ENCODE results near the gene KRT77.

- TF ChIP-seq CTCF (conservative IDR thresholded peaks at IDR 0.05 in 1 of 2, IDR thresholded peaks at IDR 0.05 in 1 of 2; ENCODE audit: low read depth in 1 of 2, low read length in 2 of 2), result no peak
- TF ChIP-seq EZH2 (IDR thresholded peaks at IDR 0.05; ENCODE audit: low read length, missing control alignments), result no peak
These were observed 32.7 kb upstream of the KRT77 start for GRCh38 chr12:52735816-52736632.
